ENCODE data around the gene KCNK4. TPM values are rescaled to one million over a fixed set of nuclear protein-coding genes. Genes with fewer than 3 reads are reported as not detected.

Gene KCNK4
- total RNA-seq, 2 donors from 2014 or later = not detected

- intact Hi-C loops (cut with DNase I) = no loop called here
- peaks cover 29% of the 10 kb centered on the region for H3K4me1 ChIP-seq
- 22 to 26% methylated on average over 17 to 19 of the region's 20 CpGs for WGBS, 2 donors
- DNase-seq = peak; percentile 79 to 93 (median 92)
- no peaks in the 10 kb centered on the region for H3K9me3 ChIP-seq
- ATAC-seq = peak; percentile 76
- no peaks in the 10 kb centered on the region for H3K27me3 ChIP-seq
- no peaks in the 10 kb centered on the region for H3K36me3 ChIP-seq (replicated peaks in 1 of 2; ENCODE audit: insufficient read depth in 1 of 2, low read depth in 2 of 2)
- H3K4me3 ChIP-seq = no peak overlapping the region
- H3K27ac ChIP-seq = peak overlapping the region; percentile 11 to 71 (median 42)
- TF ChIP-seq POLR2A (IDR thresholded peaks at IDR 0.05) (no peak), CTCF (IDR thresholded peaks at IDR 0.05) (peak in 6 of 7 experiments; percentile 19 to 64 (median 58))
These were observed 40.7 kb downstream of the KCNK4 start for GRCh38 chr11:64331569-64332371.

- intact Hi-C loops (cut with DNase I) = no loop called here
These were observed 42.5 kb downstream of the KCNK4 start for GRCh38 chr11:64333556-64333955.

GRCh38 chr11:64334764-64335735, 43.9 kb downstream of the KCNK4 start:
- Histone ChIP-seq H3K36me3 (replicated peaks in 1 of 2; ENCODE audit: insufficient read depth in 1 of 2, low read depth in 2 of 2) (no peaks in the 10 kb centered on the region), H3K9me3 (no peaks in the 10 kb centered on the region), H3K27me3 (no peaks in the 10 kb centered on the region), H3K4me3 (no peak overlapping the region), H3K27ac (peak overlapping the region in 3 of 4 donors; percentile 28 to 61 (median 46)), H3K4me1 (peaks cover 15% of the 10 kb centered on the region)
- DNase-seq (peak; percentile 47 to 82 (median 74)), ATAC-seq (peak; percentile 78)
- WGBS, 2 donors = 43 to 47% methylated on average over 12 to 13 of the region's 13 CpGs
- peak in 1 of 7 experiments; percentile 3 for TF ChIP-seq CTCF (IDR thresholded peaks at IDR 0.05)
- TF ChIP-seq POLR2A (IDR thresholded peaks at IDR 0.05) = no peak
- intact Hi-C loops (cut with DNase I) = no loop called here

More at GRCh38 chr11:64333556-64333955, 42.5 kb downstream of the KCNK4 start:
- Histone ChIP-seq H3K4me1 (peaks cover 29% of the 10 kb centered on the region), H3K27ac (no peak overlapping the region), H3K4me3 (no peak overlapping the region), H3K9me3 (no peaks in the 10 kb centered on the region), H3K36me3 (replicated peaks in 1 of 2; ENCODE audit: insufficient read depth in 1 of 2, low read depth in 2 of 2) (no peaks in the 10 kb centered on the region), H3K27me3 (no peaks in the 10 kb centered on the region)
- TF ChIP-seq CTCF (IDR thresholded peaks at IDR 0.05) = no peak
- TF ChIP-seq POLR2A (IDR thresholded peaks at IDR 0.05) = no peak
- DNase-seq = no peak
- WGBS, 2 donors = 90 to 92% methylated on average over 8 of the region's 8 CpGs
- ATAC-seq = no peak

GRCh38 chr11:64337538-64338249, 46.6 kb downstream of the KCNK4 start:
- ATAC-seq = no peak
- H3K4me1 ChIP-seq = peaks cover 7% of the 10 kb centered on the region
- H3K4me3 ChIP-seq = no peak overlapping the region
- no peak for DNase-seq
- WGBS, 2 donors = 69 to 72% methylated on average over 8 of the region's 8 CpGs
- TF ChIP-seq CTCF (IDR thresholded peaks at IDR 0.05) (no peak), POLR2A (IDR thresholded peaks at IDR 0.05) (no peak)
- H3K27me3 ChIP-seq = no peaks in the 10 kb centered on the region
- no peak overlapping the region for H3K27ac ChIP-seq
- intact Hi-C loops (cut with DNase I) = no loop called here
- H3K36me3 ChIP-seq (replicated peaks in 1 of 2; ENCODE audit: insufficient read depth in 1 of 2, low read depth in 2 of 2) = no peaks in the 10 kb centered on the region
- H3K9me3 ChIP-seq = no peaks in the 10 kb centered on the region
